Muscle of leg (tissue), 11 donors: ENCODE data around the gene RAB31. TPM values are rescaled to one million over a fixed set of nuclear protein-coding genes. Genes with fewer than 3 reads are reported as not detected.

Experiments used
- DNase-seq: peaks from one replicate; pipeline ENCODE4 v3.0.0; 2013
- H3K27ac ChIP-seq: one replicate; pipeline ENCODE4 v1.5.1; 2013; ENCODE audit warnings: mild to moderate bottlenecking, low read length, control low read depth
- H3K27me3 ChIP-seq: one replicate; pipeline ENCODE4 v1.6.1; 2013; ENCODE audit warnings: low read length; ENCODE audit not compliant: control insufficient read depth, insufficient read depth
- H3K36me3 ChIP-seq: one replicate; pipeline ENCODE4 v1.6.1; 2013; ENCODE audit warnings: low read length; ENCODE audit not compliant: control insufficient read depth, insufficient read depth
- H3K4me1 ChIP-seq: one replicate; pipeline ENCODE4 v1.6.1; 2013; ENCODE audit warnings: low read length; ENCODE audit not compliant: control insufficient read depth, insufficient read depth
- H3K4me3 ChIP-seq: one replicate; pipeline ENCODE4 v1.5.1; 2013; ENCODE audit warnings: low read length, control low read depth
- H3K9me3 ChIP-seq: replicated peaks from 2 replicates; pipeline ENCODE4 v1.6.1; 2013; ENCODE audit warnings: low read depth, low read length; ENCODE audit not compliant: control insufficient read depth
- WGBS: methylation state at CpG from one replicate; pipeline ENCODE4 v1.1.5; 2013; ENCODE audit warnings: missing lambda C conversion rate; ENCODE audit not compliant: insufficient coverage; 5-methylcytosine and 5-hydroxymethylcytosine counted together
- polyA plus RNA-seq, 8 donors: library from polyadenylated mRNA; unstranded; fragments of 120-200 nt; gene quantifications; one replicate each; pipeline versions ENCODE4 v1.2.1 to v1.2.3, GENCODE V29; 2013; ENCODE audit warnings: inconsistent platforms in 1 of 8, low replicate concordance in 1 of 8; ENCODE audit not compliant: insufficient read length in 8 of 8, insufficient read depth in 1 of 8
- total RNA-seq: library from RNA; stranded (reverse); fragments of 120-200 nt; gene quantifications from one replicate; pipeline ENCODE4 v1.2.4, GENCODE V29; 2013

RAB31 gene
- total and polyA plus RNA-seq, 9 donors, result 19.6 to 40.8 (median 27.6) TPM

DNA sequence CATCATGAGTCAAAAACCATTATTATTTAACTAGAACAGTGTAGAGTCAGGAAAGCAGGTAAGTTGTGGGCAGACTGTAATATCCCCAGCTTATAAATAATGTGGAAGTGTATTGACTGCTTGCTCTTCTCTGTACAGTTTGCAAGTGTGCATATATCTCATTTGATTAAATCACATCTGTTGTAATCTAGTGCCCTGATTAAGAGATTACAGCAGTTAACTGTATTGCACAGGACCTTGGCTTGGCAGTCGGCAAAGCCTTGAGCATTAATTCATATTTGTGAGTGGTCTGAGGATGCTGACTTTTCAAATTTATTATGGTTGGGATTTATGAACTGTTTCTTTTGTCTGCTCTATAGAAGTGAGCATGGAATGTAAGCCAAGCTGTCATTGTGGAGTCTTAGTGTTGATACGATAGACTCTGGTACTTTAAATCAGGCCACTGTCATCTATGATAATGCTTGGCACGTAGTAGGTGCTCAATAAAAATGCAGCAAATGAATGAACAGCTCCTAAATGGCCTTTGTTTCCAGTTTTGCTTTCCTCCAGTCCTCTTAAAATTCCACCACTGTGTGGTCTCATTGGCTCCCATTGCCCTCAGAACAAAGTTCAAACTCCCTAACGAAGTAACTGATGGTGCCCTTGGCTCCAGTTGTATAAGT lies 48.3 kb downstream of the RAB31 start:
- Histone ChIP-seq H3K27ac (no peak overlapping the region), H3K9me3 (no peaks in the 10 kb centered on the region), H3K27me3 (no peaks in the 10 kb centered on the region), H3K4me1 (peaks cover 8% of the 10 kb centered on the region), H3K4me3 (no peak overlapping the region), H3K36me3 (no peaks in the 10 kb centered on the region)
- WGBS, result 85% methylated on average over 3 of the region's 4 CpGs
- no peak for DNase-seq

DNA sequence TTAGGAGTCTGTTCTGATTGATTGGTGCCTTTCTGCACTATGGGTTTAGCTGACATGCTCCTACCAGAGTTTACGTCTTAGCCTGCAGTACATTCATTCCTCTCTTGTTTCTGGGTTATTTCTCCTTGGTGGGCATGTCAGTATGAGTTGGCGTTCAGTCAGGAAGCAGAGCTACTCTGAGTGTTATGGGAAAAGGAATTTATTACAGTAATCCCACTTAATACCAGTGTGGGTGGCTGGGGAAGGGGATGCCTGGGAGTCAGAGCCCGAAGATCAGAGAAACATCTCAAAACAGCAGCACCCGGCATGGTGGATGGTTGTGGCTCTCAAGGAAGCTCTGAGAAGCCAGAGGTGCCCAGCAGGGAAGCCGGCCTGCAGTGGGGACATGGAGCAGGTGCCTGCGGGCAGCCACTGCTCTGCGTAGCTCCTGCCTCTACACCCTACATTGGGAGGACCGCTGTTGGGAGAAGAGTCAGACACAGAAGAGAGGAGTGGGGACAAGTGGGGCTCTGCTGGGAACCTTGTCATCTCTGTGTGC lies 48.9 kb downstream of the RAB31 start:
- Histone ChIP-seq H3K4me3 (no peak overlapping the region), H3K27me3 (no peaks in the 10 kb centered on the region), H3K4me1 (peaks cover 4% of the 10 kb centered on the region), H3K36me3 (no peaks in the 10 kb centered on the region), H3K9me3 (no peaks in the 10 kb centered on the region), H3K27ac (no peak overlapping the region)
- WGBS, result 86% methylated on average over 5 of the region's 8 CpGs
- no peak for DNase-seq

- H3K36me3 ChIP-seq, result no peaks in the 10 kb centered on the region
- no peak for DNase-seq
- H3K27ac ChIP-seq, result no peak overlapping the region
- WGBS, result 80% methylated on average over 18 of the region's 18 CpGs
- peaks cover 4% of the 10 kb centered on the region for H3K4me1 ChIP-seq
- H3K27me3 ChIP-seq, result no peaks in the 10 kb centered on the region
- no peaks in the 10 kb centered on the region for H3K9me3 ChIP-seq
- H3K4me3 ChIP-seq, result no peak overlapping the region
Measured at GRCh38 chr18:9757827-9758621, 49.9 kb downstream of the RAB31 start.

GRCh38 chr18:9758624-9759075 lies 50.5 kb downstream of the RAB31 start:
- 80% methylated on average over 8 of the region's 8 CpGs for WGBS
- H3K4me1 ChIP-seq, result peaks cover 4% of the 10 kb centered on the region

GRCh38 chr18:9760641-9761040 lies 52.5 kb downstream of the RAB31 start:
- H3K4me1 ChIP-seq, result peaks cover 6% of the 10 kb centered on the region

More at GRCh38 chr18:9758624-9759075, 50.5 kb downstream of the RAB31 start:
- no peak for DNase-seq
- H3K4me3 ChIP-seq, result no peak overlapping the region
- H3K36me3 ChIP-seq, result no peaks in the 10 kb centered on the region
- no peaks in the 10 kb centered on the region for H3K9me3 ChIP-seq
- no peak overlapping the region for H3K27ac ChIP-seq
- no peaks in the 10 kb centered on the region for H3K27me3 ChIP-seq

DNA sequence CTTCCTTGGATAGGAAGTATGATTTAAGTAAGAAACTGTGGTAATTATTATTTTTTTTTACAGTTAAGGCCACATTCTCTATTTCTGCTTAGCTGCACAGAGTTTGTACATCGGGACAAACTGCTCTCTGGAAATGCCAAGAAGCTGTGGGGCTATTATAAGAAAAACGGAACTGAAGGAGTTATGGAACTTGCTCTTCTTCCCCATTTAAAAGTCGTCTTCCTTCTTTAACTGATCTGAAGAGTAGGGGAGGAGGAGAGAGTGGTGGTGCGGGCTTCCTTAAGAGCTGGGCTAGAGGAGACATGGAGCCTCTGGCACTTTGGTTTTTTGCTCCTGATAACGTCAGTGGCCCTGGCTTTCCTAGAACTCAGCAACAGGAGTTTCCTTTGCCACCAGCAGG lies 54.4 kb downstream of the RAB31 start:
- Histone ChIP-seq H3K9me3 (no peaks in the 10 kb centered on the region), H3K27me3 (no peaks in the 10 kb centered on the region), H3K4me1 (peaks cover 5% of the 10 kb centered on the region), H3K36me3 (no peaks in the 10 kb centered on the region), H3K27ac (peak overlapping the region; percentile 20), H3K4me3 (no peak overlapping the region)
- DNase-seq, result peak; percentile 60
- WGBS, result 100% methylated on average over 2 of the region's 5 CpGs

More at GRCh38 chr18:9760641-9761040, 52.5 kb downstream of the RAB31 start:
- H3K36me3 ChIP-seq, result no peaks in the 10 kb centered on the region
- WGBS, result no CpG with 5 or more reads among the region's 6 CpGs
- no peak overlapping the region for H3K4me3 ChIP-seq
- no peak overlapping the region for H3K27ac ChIP-seq
- H3K27me3 ChIP-seq, result no peaks in the 10 kb centered on the region
- H3K9me3 ChIP-seq, result no peaks in the 10 kb centered on the region
- DNase-seq, result no peak

DNA sequence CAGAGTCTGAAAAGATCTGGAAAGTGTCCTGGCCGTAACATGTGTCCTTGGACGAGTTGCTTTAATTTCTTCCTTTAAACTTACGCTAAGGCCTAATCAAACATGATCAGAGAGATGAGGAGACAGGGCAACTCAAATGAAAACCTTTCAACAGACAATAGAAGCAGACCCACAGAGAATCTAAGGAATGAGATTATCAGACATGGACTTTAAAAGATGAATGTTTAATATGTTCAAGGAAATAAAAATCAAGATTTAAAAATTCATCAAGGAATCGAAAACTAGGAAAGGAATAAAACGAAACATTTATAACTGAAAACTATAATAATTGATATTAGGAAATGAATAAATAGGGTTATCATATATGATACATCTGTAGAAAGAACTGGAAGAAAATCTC lies 55.1 kb downstream of the RAB31 start:
- H3K4me3 ChIP-seq, result no peak overlapping the region
- H3K27ac ChIP-seq, result no peak overlapping the region
- no peak for DNase-seq
- H3K27me3 ChIP-seq, result no peaks in the 10 kb centered on the region
- H3K36me3 ChIP-seq, result no peaks in the 10 kb centered on the region
- H3K4me1 ChIP-seq, result peaks cover 5% of the 10 kb centered on the region
- H3K9me3 ChIP-seq, result no peaks in the 10 kb centered on the region
- no CpG with 5 or more reads among the region's 5 CpGs for WGBS

DNA sequence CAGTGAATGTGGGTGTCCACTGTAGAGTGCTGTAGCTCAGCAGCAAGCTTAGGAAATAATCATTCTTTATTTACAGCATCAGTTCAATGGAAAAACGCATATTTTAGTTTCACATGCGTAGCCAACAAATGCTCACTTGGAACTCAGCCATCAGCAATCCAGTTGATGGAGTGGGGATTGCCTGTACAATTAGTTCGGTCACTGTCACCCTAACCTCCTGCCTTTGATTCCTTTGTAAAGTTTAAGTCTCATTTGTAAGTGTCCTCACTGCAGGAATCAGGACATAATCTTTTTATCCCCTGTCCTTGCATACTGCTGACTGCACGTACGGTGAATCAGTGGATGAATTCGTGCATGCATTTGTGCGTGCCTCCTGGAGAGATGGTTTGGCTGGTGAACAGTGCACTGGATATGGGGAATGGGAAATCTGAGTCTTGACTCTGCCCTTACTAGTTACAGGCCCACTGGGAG lies 55.9 kb downstream of the RAB31 start:
- DNase-seq, result peak; percentile 66
- Histone ChIP-seq H3K4me1 (peaks cover 5% of the 10 kb centered on the region), H3K36me3 (no peaks in the 10 kb centered on the region), H3K27ac (no peak overlapping the region), H3K9me3 (no peaks in the 10 kb centered on the region), H3K27me3 (no peaks in the 10 kb centered on the region), H3K4me3 (no peak overlapping the region)
- WGBS, result 64% methylated on average over 3 of the region's 7 CpGs

- peaks cover 5% of the 10 kb centered on the region for H3K4me1 ChIP-seq
- H3K36me3 ChIP-seq, result no peaks in the 10 kb centered on the region
- WGBS, result no CpG with 5 or more reads among the region's 4 CpGs
- H3K27me3 ChIP-seq, result no peaks in the 10 kb centered on the region
- H3K4me3 ChIP-seq, result no peak overlapping the region
- no peak for DNase-seq
- H3K27ac ChIP-seq, result no peak overlapping the region
- no peaks in the 10 kb centered on the region for H3K9me3 ChIP-seq
Measured at GRCh38 chr18:9765501-9765900, 57.4 kb downstream of the RAB31 start.

- Histone ChIP-seq H3K4me1 (peaks cover 5% of the 10 kb centered on the region), H3K27me3 (no peaks in the 10 kb centered on the region), H3K4me3 (no peak overlapping the region), H3K9me3 (no peaks in the 10 kb centered on the region), H3K27ac (no peak overlapping the region), H3K36me3 (no peaks in the 10 kb centered on the region)
- no peak for DNase-seq
- WGBS, result 71% methylated on average over 7 of the region's 11 CpGs
Measured at GRCh38 chr18:9766076-9766481, 58.0 kb downstream of the RAB31 start.
